GM18867 (cell line): Measurements from ENCODE around the gene SLC19A1.

Experiments used
- ATAC-seq: cut with Tn5 transposase; IDR thresholded peaks from one replicate; pipeline ENCODE4 v1.9.1; 2021; ENCODE audit warnings: mild to moderate bottlenecking, moderate library complexity; ENCODE audit not compliant: unreplicated experiment

SLC19A1 gene

DNA sequence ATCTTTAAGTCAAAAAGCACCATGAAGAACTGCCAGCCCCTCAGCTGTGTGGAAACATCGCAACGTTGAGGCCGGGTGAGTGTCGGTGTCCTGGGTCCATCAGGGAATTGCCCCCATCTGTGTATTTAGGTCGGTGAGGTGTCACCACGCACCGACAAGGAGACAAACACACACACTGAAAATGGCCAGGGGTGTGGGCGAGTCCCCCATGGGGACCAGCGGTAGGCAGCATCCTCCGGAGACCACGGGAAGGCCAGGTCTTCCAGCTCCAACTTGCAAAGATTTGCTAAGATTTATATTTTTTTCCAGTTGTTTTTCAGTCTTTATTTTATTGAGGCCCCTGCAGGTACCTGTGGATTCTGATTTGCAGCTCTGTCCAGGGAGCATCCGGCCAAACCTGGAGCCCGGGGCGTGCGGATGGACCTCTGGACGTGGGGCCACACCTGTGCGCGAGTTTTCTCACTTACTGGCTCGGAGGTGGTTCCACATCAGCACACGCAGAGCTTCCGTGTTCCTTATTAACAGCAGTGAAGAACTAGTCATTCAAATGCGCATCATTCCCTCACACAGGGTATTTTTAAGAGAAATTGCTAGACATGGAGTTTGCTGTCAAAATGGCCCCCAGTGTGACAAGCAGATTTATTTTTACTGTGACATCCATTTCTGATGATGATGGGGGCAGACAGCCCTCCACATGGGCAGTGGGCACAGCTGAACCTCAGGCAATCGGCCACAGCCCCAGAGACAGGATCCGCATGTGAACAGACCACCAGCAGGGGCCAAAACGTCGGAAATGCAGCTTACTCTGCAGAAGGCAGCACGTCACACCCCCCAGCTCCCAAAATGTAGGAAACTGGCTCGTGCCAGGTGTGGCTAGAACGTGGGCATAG, 17.2 kb upstream of the SLC19A1 start:
- ATAC-seq = no peak

DNA sequence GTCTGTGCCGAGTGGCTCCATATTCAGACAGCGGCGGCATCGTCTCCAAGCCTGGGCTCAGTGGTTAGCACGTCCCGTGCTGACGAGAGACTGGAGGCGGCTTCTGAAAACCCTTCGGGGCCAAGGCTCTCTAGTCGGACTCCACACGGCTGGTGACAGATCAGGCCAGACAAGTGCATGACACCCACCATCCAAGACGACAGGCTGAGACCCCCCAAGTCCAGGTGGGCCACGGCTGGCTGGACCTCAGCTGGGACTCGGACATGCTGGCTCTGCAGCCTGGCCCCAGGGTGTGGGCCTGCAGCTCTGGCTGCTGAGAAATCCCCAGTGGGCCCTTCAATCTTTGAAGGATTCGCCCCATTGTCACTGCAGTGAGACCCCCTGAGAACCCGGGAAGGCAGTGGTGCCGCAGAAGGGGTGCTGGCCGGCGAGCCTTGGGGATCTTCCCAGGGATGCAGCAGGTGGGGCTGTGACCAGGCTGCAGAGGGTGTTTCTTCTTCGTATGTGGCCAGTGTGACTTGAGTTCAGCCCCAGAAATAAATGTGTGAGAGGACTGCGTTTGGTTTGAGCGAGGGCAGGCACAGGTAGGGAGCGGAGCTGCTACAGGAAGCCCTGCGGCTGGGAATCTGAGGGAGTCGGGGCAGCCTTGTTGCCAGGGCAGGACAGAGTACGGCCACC, 15.9 kb upstream of the SLC19A1 start:
- ATAC-seq = no peak

DNA sequence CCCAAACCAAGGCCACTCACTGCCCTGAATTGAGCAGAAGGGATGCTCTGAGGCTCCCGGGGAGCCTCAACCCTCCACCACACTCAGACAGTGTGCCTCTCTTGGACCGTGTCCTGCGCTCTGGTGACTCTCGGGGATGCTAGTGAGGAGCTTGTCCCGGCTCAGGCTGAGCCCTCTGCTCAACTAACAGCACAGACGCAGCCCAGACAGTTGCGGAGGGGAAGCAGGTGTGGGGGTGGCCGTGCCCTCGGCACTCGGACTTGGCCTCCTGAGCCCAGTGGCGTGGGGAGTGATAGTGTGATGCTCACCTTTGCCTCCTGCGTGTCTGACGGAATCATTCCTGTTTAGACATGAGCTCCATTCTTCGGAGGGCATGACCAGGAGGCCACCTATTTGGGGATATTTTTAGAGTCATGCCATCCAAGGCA, 15.4 kb upstream of the SLC19A1 start:
- ATAC-seq = no peak

DNA sequence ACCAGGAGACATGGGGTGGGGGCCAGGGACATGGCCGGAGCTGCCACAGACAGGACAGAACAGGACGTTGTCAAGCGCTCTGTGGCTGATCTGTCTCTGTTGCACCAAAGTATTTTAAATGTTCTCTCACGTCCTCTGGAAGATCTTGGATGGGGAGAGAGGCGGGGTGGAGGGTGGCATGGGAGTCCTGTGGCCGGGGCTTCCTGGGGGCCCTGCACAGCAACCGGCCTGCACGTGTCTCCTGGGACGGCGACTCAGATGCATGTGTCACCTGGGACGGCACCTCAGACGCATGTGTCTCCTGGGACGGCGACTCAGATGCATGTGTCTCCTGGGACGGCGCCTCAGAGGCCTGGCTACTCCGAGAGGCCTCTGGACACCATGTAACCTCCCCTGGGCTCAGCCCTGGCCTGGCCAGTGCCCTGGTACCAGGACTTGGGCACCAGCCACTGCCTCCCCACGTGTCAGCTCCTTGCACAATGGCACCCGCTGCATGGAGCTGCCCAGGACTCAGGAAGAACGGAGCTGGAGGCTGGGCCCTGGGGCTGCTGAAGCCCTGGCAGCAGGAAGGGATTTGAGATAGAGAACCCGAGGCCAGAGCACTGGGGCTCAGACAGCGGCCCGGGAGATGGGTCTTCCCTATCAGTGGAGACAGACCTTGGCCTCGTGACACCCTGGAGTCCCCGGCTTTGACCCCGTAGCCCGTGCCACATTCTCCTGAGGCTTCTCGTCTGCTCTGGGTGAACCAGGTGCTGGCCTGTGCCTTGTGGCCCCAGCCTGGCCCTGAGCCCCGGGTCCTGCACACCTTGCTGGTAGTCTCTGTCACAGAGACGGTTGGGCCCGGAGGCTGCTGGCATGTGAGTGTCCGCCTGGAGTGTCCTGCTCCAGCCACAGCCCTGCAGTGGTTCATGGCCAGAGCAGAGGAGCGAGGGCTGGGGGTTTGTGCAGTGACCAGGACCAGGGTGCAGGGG, 14.7 kb upstream of the SLC19A1 start:
- no peak for ATAC-seq

DNA sequence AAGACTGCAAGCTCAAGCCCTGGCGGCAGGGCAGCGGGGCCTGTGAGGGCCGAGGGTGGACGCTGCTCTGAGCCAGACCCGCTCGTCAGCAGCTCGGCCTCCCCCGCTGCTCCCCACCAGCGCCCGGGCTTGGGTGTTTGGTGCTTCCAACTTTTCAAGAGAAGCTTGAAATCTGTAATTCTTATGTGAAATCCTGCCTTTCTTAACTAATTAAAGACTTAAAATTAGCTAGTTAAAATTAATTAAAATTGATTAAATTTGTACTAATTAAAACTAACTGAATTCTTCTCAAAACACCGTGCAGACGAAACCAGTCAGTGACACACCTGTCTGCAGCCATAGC, 14.0 kb upstream of the SLC19A1 start:
- no peak for ATAC-seq

DNA sequence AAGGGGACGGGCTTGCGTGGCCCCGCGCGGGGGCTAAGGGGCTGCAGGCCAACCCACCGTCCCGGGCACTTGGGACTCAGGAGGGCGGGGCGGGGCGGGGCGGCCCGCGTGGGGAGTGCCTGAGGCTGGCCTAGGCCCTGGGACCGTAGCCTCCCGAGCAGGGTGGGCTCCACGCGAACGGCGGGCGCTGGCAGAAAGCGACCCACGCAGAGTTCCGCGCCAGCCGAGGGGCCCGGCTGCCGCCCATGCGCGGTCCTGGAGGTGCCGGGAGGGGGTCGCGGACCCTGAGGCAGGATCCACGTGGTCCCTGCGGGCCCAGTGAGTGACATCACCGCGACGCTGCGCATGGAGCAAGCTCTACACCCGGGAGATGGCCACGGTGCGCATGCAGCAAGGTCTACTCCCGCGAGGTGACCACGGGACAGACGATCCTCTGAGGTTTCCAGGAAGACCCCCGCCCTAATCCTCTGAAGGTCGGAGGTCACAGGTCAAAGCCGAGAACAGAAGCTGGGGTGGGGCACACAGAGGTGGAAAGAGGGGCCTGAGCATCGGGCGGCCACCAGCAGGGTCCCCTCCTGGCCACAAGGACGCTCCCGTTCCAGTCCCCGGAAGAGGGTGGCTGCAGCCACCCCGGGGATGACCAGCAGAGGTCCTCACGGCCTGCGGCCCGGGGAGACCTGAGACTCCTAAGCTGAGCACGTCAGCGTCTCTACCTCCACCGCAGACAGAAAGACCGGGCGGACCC, 13.5 kb upstream of the SLC19A1 start:
- no peak for ATAC-seq

DNA sequence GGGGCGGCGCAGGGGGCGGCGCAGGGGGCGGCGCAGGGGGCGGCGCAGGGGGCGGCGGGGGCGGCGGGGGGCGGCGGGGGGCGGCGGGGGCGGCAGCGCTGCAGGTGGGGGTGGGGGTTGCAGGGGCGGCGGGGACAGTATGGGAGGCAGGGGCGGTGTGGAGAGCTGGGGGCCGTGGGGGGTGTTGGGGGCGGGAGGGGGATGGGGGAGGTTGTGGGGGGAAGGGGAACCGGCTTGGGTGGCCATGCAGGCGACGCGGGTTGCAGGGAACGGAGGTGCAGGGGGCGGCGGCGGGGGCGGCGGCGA, 13.0 kb upstream of the SLC19A1 start:
- no peak for ATAC-seq

DNA sequence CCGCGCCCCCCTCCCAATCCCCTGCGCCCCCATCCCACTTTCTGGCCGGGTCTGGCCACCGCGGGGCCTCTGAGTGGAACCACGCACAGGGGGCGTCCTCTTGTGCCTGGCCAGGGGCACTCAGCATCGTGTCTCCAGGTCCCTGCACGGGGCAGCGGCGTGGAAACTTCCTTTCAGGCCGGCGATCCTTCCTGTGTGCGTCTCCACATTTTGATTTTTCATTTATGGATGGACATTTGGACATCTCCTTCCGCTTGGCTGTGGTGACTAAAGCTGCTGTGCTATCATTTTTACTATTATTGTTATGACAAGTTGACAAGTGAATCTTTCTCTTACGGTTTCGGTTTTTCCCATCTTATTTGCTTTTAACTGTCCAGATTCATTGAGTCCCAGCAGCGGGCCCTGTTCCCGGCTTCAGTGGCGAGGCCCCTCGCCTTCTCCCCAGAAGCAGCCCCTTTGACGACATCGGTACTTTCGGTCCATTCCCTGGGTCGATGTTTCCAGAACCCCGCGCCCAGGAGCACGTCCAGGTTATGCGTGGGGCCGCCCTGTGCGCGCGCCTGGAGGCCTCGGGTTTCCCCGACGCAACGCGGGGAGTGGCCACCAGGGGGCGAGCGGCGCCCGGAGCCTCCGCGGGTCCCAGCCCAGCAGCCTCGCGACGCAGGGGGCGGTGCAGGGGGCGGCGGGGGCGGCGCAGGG, 12.4 kb upstream of the SLC19A1 start:
- peak; percentile 59 for ATAC-seq

DNA sequence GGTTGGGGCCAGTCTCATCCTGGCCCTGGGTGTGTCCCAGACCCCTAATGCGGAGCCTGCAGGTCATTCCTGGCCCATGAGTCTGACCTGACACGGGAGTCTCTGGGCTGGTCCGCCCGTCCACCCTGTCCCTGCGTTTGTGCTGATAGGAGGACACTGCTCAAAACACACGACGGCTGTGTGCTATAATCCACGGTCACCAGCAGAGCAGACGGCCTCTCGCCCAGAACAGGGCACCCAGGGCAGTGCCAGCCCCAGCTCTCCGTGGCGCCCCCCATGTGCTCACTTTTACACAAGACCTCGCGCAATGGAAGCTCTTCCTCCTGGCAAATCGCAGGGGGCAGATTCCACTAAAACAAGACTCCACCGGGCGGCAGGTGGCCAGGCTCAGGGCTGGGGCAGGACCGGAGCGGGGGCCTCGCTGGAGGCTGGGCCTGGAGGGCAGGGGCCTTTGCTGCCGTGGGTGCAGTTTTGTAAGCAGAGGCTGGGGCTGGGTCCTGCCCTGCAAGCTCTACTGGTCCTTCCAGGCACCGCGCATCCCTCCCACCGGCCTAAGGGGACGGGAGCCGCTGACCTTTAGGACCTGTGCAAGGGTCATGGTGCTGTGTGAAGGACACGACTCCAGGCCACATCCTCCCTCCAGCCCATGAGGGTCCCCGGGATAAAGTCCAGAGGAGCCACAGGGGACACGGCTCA, 10.6 kb upstream of the SLC19A1 start:
- no peak for ATAC-seq

DNA sequence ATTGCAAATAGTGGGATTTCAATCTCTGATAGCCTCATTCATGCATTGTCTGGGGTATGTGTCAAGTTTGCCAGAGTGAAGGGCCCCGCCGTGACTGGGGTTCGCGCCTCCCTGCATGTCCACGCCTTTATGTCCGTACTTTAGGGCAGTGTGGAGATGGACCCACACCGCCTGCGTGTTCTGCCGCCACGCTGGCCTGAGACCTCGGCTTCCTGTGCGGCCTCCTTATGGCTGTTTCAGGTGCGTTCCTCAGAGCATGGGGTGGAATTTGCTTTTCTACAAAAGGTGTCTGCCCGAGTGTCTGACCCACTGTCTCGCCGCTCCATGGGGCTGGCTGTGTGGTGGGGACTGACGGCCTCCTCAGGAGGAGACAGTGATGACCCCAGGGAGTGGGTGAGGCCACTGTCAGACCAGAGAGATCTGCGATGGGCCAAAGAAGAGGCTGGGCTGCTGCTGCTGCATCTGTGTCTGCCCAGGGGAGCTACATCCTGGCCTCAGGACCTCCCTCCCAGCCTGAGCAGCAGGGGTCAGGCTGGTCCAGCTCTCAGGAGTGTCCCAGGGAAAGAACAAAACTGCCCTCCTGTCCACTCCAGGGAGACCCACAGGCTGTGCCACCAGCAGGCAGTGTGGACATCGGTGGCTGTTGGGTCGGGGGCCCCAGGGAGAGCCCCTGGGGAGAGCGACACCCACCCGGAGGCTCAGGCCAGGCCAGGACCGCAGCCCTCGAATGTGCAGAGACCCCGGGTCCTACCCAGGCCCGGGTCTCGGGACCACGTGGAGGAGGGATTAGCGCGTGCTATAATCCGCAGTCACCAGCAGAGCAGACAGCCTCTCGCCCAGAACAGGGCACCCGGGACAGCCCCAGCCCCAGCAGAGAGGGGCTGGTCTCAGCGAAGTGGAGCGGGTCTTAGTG, 9.8 kb upstream of the SLC19A1 start:
- ATAC-seq = no peak

DNA sequence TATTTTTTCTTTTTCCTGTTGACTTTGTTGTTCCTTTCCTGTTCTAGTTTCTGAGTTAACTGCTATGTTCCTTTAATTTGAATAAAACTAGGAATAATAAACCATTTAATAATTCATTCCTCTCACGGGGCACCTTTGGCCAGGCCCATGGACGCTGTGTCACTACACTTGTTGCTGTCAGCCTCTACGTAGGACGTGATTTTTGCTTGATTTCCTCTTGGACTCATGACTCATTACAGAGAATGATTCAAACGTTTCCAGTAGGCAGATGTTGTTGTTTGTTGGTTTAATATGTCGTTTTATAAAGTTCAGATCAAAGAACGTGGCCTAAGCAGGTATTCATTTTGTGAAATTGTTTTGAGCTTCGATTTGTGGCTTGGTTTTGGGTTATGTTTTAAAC, 9.1 kb upstream of the SLC19A1 start:
- ATAC-seq = no peak

DNA sequence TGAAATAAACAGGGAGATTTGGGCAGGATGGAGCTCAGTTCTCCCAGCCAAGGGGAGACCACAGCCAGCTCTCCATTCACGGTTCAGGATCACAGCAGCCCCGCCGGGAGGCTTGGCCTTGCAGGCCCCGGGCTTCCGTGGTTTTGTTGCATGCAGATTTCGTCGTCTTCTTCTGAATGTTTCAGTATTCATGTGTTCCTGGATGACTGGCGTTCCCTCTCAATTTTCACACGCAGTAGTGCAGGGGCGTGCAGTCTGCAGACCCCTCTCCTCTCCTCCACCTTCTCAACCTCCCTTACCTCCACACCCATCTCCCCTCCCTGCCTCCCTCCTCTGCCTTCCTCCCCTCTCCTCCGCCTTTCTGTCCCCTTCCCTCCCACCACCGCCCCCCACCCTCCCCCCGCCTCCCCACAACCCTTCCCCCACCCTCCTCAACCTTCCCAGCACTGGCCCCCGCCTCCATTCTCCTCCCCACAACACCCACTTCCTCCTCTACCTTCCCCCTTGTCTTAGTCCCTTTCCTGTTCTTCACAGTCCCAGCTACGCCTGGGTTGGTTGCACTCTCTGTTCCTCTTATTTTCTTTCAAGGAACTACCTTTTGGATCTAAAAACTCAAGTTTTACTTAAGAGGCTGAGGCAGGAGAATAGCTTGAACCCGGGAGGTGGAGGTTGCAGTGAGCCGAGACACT, 8.4 kb upstream of the SLC19A1 start:
- no peak for ATAC-seq

DNA sequence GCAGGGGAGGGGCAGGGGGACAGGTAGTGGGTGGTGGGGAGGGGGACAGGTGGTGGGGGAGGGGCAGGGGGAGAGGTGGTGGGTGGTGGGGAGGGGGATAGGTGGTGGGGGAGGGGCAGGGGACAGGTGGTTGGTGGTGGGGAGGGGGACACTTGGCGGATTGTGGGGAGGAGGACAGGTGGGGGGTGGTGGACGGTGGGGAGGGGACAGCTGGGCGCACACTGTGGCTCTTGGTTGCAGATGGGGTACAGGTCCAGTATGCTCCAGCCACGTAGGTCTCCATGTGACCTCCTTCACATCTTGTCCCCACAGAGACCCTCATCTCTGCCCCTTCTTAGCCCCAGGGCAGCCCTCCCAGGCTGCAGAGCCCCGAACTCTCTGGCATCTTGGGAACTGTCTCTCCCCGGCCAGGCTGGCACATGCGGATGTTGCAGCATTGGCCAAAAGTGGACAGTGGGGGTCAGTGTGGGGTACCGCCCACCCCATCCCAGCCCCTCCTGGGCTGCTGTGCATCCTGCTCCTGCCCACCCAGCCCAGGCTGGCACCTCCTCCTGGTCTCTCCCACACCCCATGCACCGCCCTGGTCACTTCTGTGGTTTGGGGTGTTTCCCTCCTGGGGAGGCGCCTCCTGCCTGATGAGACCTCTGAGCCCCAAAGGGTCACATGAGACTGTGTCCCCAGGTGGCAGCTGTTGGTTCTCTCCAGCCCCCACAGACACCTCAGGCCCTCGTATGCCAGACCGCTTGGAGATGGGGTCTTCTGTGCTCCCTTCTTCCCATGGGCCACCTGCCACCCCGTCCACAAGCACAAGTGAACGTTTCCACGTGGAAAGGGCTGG, 7.6 kb upstream of the SLC19A1 start:
- ATAC-seq = no peak

DNA sequence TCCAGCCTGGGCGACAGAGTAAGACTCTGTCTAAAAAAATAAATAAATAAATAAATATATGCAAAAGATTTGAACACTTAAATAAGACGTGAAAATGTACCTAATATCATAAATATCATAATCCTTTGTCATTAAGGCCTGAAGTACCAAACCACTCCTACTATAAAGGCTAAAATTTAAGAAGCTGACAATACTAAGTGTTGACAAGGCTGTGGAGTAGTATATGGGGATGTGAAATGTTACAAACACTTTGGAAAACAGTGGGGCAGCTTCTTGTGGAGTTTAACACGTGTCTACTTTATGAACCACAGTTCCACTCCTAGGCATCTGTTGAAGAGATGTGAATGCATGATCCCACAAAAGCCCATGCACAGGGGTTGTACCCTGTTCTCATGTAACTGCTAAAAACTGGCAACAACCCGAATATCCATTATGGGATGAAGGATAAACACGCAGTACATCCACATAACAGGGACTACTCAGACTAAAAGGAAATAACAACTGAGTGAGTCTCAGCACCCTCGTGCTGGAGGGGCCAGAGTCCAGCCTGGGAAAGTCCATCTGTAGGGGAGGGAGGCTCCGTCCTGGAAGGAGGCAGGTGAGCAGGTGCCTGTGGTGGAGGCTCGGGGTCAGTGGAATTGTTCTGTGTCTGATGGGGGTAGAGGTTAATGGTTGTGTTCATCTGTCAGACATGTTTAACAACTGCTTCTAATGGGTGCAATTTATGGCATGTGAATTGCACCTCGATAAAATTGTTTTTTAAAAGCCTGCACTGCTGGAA, 6.7 kb upstream of the SLC19A1 start:
- no peak for ATAC-seq

DNA sequence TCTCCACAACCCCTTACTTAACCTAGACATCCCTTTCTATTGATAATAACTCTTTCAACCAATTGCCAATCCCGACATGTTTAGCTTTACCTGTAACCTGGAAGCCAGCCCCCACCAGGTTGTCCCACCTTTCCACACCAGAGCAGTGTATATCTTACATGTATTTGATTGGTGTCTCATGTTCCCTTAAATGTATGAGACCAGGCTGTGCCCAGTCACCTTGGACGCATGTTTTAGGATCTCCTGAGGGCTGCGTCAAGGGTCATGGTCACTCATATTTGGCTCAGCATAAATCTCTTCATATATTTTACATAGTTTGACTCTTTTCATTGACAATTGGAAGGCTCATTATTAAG, 5.3 kb upstream of the SLC19A1 start:
- ATAC-seq = no peak
